Fibroblast of skin of right quadriceps (primary cell): ENCODE results near the gene UBAC2.

ENCODE experiments used
- DNase-seq: peaks from one replicate; pipeline ENCODE4 v3.0.0-alpha.2; 2013

Gene UBAC2

DNA sequence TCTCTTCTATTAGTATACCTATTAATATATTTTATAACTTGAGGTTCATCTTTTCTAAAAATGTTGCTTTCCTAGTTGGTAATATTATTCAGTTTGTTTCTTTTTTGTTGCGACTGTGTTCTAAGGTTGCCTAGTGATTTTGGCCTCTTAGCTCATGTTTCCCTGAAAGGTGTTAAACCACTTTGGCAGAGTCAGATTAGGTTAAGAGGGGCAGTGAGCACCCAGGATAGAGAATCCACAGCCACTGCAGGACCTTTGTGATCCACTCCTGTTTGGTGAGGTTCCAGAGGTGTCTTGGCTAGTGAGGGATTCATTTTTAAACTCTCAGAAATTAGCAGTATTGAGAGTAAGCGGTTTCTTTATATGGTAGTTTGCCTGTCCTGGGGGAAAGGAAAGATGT, 72.5 kb downstream of the UBAC2 start:
- DNase-seq = no peak

DNA sequence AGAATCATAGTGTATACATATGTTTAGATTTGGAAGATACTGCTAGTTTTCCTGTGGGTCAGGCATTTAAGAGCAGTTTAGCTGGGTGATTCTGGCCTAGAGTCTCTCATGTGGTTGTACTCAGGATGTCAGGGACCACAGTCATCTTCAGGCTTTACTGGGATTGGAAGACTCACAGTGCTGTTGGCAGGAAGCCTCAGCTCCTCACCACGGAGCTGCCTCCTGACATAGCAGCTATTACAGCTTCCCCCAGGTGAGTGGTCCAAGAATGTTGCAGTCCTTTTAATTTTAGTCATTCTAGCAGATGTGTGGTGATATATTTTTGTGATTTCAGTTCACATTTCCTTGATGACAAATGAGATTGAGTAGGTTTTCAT, 74.4 kb downstream of the UBAC2 start:
- DNase-seq = peak; percentile 78

DNA sequence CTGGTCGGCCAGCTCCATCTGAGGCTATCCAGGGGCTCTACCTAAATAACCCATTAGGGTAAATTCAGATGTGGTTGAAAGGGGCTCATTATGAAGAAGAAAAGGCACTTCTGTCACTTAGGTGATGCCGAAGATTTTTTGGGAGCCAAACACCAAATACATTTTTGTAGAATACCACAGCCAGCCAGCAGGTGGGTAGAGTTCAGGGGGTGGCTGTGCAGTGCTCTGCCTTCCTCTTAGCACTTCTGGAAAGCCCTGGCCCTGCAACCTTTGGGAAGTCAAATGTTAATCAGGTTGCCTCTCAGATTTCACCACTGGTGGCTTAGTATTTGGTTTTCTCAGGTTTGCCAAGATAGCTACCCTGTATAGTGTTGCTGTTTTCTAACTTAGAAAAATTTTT, 76.1 kb downstream of the UBAC2 start:
- DNase-seq = no peak

DNA sequence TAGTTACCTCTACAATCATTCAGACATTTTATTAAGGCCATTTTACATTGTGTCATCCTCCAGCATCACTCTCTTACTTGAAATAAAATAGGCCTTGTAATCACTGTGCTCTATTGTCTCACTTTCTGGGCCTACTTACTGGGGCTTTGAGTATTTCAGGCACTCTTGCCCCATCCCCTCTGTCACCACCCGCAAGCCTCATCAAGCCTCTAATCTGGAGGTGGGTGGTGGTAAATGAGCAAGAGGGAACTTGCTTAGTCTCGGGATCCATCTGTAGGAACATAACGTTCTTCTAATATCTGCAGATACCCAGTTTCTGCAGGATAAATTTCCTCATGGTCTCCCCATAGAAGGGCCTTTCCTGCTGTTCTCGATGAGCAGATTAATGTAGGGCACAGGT, 77.0 kb downstream of the UBAC2 start:
- no peak for DNase-seq

DNA sequence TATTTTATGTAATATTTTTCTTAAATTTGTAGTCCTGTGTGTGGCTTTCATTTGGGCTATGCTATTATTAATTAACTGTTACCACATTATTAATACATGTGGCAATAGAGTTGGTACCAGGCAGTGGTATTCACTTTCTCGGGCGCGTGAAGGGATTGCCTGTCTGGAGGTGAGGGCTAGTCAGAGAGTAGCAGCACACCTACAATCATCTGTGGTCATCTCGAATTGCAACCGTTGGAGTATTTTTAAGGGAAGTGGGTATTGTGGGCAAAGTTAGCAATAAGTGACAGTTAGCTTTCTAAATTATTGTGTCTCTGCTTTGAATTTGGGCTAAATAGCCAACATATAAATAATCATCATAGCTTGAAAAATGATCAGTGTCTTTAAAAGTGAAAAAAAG, 77.5 kb downstream of the UBAC2 start:
- DNase-seq = no peak

DNA sequence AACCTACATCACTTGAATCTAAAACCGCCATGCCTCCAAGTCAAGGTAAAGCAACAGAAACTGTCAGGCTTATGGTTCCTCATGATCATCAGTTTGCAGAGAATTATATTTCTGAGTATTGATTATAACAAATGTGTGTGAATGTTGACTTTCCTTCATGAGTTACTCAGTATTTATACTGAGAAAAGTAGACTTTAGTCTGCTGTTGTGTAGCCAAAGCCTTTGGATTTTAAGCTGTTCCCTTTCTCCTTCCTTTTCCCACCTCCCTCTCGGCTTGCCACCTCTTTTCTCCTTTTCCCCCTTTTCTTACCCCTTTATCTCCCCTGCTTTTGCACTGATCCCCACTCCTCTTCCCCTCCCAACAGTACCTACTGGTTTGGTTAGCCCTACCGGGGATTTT, 78.2 kb downstream of the UBAC2 start:
- DNase-seq = no peak

DNA sequence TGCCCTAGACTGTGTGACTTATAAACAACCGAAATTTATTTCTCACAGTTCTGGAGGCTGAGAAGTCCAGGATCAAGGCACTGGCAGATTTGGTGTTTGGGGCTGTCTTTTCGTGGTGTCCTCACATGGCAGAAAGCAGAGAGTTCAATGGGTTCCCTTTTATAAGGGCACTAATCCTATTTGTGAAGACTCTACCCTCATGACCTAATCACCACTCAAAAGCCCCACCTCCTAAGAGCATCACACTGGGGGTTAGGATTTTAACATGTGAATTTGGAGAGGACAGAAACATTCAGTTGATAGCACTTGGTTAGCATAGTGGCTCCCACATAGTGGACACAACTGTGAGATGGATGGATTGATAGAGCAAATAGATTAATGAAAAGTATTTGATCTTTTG, 79.0 kb downstream of the UBAC2 start:
- DNase-seq = no peak

DNA sequence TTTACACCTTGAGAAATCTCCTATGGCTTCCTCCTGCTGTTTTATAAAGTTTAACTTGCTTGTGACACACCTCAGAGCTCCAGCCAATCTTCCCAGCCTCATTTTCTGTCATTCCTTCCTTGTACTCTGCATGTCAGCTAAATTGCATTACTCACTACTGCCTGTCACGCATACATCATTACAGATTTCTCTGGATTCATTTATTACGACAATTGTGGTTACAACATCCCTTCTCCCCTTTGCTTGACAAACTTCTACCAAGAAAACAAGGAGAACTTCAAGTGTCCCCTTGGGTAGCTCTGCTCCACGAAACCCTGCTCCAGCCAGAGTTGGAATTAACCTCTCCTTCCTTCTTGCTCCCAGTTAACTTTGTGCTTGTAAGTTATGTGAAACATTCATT, 79.5 kb downstream of the UBAC2 start:
- DNase-seq = peak; percentile 82

DNA sequence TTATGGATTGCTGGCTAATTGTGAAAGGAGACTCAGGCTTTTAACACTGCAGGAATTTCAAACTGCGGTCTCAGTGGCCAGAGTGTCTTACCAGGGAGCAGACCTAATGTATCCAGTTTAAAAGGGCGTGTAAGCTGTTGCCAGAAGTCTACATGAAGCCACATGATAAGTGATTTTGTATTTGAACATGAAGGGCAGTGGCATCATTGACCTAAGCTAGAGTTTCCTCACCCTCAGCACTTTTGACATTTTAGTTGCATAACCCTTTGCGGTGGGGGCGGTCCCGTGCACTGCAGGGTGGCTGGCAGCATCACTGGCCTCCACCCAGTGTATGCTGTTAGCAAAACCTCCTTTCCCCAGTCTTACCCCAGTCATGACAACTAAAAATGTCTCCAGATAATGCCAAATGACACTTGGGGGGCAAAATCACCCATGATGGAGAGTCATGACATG, 81.2 kb downstream of the UBAC2 start:
- DNase-seq = no peak

DNA sequence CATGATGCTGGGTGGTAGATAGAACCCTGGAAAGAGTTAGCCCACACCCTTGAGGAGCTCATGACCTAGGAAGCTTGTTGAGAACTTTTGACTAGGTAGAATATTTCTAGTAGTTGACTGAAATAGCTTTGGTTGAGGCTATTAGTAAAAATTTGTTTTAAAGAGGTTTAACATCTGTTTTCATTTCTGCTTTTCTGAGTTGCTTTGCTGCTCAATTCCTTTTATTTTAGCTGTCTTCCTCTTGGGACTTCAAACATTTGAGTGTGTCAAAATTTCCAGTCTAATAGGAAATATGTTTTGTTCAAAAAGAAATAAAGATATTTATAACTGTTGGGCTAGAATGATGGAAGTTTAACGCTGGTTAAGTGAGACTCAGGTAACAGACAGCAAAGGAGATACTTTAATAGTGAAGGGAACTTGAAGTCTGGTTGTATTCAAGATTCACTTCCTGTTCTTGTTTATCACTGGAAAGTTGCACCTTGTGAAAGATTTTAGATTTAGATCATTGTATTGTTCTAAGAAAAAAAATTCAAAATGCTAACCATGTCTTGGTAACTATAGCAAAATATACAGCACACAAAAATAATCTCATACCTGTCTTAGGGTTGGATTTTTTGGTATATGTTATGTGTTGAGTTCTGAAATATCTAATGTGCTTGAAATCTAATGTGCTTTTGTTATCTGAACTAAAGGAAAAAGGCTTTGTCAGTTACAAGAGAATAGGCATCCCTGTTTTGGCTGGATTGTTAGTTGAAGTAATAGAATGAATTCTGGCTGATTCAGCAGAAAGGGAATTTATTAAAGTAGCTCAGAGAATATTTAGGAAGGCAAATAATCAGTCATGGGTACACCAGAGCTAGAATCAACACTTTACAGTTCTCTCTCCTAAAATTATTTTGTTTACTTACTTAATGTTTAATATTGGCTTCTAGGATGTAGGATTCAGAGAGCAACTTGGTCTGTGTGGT, 81.9 kb downstream of the UBAC2 start:
- DNase-seq = peak; percentile 46

DNA sequence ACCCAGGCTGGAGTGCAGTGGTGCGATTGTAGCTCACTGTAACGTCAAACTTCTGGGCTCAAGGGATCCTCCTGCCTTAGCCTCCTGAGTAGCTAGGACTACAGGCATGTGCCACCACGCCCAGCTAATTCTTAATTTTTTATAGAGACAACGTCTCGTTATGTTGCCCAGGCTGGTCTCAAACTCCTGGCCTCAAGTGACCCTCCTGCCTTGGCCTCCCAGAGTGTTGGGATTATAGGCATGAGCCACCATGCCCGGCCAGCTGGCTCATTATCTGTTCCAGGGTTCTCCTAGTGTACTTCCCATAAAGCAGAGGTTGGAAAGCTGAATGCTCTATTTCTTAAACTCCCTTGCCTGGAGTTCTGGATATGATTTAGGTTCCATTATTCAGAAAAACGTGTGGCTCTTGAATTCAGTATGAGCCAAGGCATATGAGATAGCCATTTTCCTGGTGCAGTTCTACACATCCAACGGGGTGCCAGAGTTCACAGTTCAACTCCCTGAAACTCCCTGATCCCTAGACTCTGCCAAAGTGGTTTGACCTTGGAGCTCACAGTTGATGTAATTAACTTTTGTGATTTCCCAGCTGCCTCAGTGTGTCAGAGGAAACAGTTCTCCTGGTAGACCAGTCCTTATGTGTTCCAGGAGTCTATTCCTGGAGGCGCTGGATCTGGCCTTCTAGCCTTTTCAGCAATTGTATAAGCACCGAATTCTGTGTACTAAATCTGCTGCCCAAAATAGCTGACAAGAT, 85.0 kb downstream of the UBAC2 start:
- no peak for DNase-seq

DNA sequence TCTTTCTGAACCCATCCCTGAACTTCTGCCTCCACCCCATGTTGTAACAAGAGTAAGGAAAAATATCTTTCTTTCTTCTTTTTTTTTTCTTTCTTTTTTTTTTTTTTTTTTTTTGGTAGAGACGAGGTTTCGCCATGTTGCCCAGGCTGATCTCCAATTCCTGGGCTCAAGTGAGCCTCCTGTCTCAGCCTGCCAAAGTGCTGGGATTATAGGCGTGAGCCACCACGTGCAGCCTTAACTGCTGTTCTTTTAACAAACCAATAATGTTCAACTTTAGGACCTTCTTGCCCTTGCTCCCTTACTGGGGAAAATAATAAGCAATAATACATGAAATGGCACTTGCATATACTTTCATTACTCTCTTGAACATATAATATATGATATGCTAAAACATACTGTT, 86.9 kb downstream of the UBAC2 start:
- no peak for DNase-seq

DNA sequence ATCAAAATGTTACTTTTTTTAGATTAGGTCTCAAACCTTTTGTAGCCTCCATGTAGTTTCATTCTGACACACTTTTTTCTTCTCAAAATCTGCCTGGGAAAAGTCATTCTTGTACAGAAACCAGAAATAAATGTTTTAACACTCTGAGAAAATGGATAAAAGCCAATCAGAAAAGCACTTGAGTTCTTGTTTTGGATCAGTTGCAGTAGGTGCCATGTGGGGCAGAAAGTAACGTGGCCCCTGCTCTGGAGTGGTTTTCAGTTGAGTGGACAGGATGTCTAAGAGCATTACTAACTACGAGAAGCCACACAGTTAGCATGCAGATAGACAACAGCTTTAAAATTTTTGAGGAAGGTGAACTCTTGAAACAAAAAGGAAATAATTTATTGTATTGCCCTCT, 87.4 kb downstream of the UBAC2 start:
- DNase-seq = no peak

DNA sequence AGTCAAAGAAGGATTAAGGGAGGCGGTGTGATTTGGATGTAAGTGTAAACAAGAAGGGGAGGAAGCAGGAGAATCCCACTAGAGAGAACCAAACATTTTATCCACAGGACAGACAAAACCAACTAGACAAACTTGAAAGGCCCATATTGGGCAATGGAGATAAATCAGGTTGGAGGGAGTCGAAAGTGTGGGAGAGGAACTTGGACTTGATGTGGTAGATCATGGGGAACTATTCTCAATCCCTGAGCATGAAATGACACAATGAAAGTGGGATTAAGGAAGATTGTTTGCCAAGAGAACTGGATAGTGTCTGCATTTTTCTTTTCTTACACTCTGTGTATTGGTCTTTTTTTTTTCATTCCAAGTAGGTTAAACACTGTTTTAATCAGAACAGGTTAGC, 88.6 kb downstream of the UBAC2 start:
- DNase-seq = no peak

DNA sequence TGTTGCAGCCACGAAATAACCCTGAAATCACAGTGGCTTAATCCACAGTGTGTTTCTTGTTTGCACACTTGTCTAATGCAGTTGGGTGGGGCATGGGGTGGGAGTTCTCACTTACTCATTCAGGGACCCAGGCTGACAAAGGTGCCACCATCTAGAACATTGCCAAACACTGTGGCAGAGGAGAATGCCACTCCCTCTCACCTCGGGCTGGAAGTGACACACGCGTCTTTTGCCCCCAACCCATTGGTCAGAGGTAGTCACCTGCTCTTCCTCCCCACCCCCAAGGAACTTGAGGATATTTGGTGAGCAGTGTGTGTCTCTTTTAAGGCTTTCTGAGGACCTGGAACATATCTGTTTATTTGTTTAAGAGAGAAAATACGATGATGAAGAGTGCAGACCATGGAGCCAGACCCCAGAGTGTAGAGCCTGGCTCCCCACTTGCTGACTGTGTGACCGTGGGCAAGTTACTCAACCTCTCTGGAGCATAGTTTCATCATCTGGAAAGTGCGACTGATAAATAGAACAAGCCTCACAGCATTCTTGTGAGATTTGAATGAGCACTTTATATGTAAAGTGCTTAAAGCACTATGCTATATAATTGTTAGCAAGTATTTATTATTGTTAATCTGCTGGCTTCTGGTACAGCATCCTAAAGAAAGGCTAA, 89.2 kb downstream of the UBAC2 start:
- DNase-seq = no peak

DNA sequence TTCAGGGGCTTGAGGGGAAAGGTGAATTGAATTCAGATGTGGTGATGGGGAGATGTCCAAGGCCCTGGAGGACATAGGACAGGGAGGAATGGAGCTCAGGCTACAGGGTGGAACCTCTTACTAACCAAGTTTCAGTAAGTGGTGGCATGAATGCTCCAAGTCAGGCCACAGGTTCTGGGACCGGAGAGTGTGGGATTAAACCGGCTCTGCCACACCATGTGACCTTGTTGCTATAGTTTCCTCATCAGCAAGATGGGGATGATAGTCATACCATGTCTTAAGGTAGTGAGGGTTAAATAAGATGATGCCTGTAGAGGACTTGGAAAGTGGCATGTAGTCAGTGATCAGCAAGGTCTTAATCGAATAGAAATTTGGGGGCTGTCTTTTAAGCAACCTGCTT, 90.2 kb downstream of the UBAC2 start:
- no peak for DNase-seq

DNA sequence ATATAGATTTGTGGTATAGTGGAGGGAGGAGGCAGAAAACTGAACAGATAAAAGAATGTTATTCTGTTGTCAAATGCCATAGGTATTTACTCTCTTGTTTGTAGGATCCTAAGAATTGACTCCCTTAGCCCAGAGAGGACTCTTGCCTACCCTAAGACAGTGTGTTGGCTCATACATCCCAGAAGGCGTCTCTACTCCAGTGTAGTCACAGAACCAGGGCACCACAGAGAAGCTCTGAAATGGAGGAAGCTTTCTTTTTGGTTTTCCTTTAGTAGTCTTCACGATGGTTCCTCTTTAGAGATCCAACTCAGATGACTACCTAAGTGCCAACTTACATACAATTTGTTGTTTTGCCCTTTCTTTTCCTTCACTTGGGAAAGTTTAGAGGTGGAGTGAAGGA, 92.5 kb downstream of the UBAC2 start:
- no peak for DNase-seq

DNA sequence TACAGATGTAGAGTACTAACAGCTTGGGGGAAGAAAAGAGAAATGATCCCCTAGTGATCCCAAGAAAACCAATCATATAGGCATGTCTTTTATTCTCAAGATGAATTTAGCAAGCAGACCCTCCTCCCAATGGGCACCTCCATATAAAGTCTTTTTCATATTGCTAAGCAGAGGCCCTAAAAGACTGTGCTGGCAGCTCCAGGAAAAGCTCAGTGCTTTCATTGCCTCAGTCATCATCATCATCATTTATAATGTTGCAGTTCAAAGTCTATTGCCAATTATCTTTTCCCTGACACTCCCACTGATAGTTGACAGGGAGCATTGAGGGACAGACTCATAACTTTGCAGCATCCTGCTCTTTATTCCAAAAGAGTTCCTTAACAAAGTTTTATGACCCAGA, 93.5 kb downstream of the UBAC2 start:
- DNase-seq = no peak

DNA sequence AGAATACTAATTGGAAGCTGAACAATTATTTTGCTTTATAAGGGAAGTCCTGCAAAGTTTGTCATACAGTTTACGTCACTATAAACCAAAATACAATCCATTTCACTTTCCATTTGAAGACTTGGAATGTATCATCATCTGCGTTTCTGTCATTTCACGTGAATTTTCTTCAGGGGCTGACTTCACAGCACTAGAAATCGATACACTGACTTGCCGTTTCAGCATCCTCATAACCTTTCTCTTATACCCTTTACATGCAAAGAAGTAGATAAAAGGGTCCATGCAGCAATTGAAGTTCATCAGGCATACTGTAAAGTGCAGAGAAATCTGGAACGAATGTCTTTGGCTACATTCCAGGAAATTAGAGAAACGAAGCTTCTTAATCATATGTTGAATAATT, 94.3 kb downstream of the UBAC2 start:
- no peak for DNase-seq

DNA sequence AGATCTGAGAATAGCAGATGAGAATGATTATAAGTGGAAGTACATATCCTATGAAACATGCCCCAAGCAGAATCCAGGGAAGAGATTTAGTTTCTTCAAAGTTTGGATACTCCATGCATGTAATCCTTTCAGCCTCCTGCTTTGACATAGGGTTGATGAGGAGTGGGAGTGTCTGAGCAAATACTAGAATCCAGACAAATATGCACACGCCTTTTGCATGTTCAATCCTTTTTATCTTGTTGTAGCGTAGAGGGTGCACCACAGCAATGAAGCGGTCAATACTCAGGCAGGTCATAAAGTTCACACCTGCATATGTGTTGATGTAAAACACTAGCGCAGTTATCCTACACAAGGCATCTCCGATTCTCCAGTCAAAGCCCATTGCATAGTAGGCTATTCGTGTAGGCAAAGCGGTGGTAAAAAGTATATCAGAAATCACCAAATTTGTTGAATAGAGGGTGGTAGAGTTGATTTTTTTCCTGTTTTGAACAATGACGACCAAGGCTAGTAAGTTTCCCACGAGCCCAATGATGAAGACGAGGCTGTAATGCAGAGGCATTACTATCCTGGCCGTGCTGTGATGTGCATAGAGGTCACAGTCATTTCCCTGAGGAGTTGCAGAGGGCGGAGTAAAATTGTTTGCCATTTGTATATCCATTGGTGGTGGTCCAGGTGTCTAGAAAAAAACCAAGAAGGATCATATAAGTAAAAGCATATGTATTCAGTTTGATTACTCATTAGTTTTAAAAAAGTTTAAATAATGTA, 95.0 kb downstream of the UBAC2 start:
- no peak for DNase-seq

DNA sequence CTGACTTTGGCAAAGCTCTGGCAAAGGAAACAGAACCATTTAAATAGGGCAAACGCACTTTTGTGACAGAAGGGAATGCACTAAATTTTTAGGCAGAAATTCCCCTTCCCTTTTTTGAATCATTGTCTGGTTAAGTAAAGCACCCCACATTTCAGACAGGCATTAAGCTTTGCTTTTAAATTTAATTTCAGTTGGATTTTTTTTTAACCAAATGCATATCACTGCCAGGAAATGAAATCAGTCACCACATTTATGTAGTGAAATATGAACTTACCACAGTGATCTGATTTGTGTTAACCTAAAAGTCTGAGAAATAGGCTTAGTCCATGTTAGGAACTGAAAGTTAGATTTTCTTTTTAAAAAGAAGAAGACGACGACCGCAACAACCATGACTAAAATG, 95.7 kb downstream of the UBAC2 start:
- DNase-seq = peak; percentile 51

DNA sequence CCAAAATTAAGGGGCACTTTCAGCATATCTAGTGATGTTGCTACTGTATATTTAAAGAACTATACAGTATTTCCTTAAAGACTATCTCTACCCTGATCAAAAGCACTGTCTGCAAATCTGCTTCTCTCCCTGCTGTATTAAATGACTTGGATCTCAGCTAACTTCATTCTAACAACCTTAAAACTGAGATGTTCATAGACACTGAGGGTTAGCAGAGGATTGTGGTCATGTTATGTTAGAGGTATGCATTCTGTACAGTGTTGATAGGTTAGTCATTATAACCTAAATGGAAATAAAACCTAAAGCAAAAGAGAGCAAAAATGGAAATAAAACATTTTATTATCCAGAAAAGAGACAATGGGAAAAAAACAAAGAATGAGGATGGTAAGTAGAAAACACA, 96.7 kb downstream of the UBAC2 start:
- DNase-seq = peak; percentile 73

DNA sequence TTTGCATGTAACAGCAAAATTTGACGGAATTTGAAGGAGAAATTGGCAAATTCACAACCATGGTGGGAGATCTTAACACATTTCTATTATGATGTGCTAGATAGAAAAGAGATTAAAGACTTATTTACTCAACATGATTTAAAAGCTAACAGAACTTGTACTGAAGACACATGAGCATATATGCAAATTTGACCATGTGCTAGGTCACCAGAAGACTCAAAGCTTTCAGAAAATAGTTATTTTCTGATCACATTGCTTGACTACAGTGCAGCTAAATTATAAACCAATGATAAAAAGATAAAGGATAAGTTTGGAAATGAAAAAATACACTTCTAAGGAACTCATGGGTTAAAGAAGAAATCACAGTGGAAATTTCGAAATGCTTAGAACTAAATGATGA, 97.4 kb downstream of the UBAC2 start:
- DNase-seq = no peak
